HepG2 (cell line): Measurements from ENCODE around the gene ATR.

Source experiments
- ATM ChIP-seq: fragments of 450-650 bp; IDR thresholded peaks from 2 replicates; pipeline ENCODE4 v1.7.1; 2017; ENCODE audit warnings: mild to moderate bottlenecking, borderline replicate concordance
- ZNF775 ChIP-seq: sonication (generic); formaldehyde crosslinking; IDR thresholded peaks from 2 replicates; pipeline ENCODE4 v1.4.0; 2020; ENCODE audit warnings: missing genetic modification reagents, mild to moderate bottlenecking, moderate library complexity, borderline replicate concordance
- TF ChIP-seq, protein P1 (sequence below): IDR thresholded peaks from 2 replicates; pipeline ENCODE4 v1.6.1; 2016; ENCODE audit warnings: low read depth, missing genetic modification reagents, missing compliant biosample characterization
- TF ChIP-seq, protein P2 (sequence below): sonication (generic); formaldehyde crosslinking; IDR thresholded peaks from 2 replicates; pipeline ENCODE4 v1.5.0; 2020; ENCODE audit warnings: mild to moderate bottlenecking, missing genetic modification reagents, moderate library complexity

DNA sequence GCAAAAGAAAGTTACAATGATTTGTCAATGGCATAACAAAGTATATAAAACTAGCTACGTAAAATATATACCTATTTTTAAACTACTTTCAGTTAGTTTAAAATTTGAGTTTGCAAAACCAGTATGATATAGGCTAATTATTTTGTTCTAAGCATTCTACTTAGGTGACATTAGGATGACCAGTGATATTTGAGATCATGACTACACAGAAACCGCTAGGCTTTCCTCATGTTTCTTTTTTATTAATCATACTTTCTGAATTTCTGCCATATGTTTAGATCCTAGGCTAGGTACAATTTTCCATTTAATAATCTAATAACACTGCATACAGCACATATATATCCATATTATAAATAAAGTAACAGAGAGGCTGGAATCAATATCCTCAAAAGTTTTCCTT is 78.3 kb downstream of the ATR start:
- TF ChIP-seq, protein P1, sequence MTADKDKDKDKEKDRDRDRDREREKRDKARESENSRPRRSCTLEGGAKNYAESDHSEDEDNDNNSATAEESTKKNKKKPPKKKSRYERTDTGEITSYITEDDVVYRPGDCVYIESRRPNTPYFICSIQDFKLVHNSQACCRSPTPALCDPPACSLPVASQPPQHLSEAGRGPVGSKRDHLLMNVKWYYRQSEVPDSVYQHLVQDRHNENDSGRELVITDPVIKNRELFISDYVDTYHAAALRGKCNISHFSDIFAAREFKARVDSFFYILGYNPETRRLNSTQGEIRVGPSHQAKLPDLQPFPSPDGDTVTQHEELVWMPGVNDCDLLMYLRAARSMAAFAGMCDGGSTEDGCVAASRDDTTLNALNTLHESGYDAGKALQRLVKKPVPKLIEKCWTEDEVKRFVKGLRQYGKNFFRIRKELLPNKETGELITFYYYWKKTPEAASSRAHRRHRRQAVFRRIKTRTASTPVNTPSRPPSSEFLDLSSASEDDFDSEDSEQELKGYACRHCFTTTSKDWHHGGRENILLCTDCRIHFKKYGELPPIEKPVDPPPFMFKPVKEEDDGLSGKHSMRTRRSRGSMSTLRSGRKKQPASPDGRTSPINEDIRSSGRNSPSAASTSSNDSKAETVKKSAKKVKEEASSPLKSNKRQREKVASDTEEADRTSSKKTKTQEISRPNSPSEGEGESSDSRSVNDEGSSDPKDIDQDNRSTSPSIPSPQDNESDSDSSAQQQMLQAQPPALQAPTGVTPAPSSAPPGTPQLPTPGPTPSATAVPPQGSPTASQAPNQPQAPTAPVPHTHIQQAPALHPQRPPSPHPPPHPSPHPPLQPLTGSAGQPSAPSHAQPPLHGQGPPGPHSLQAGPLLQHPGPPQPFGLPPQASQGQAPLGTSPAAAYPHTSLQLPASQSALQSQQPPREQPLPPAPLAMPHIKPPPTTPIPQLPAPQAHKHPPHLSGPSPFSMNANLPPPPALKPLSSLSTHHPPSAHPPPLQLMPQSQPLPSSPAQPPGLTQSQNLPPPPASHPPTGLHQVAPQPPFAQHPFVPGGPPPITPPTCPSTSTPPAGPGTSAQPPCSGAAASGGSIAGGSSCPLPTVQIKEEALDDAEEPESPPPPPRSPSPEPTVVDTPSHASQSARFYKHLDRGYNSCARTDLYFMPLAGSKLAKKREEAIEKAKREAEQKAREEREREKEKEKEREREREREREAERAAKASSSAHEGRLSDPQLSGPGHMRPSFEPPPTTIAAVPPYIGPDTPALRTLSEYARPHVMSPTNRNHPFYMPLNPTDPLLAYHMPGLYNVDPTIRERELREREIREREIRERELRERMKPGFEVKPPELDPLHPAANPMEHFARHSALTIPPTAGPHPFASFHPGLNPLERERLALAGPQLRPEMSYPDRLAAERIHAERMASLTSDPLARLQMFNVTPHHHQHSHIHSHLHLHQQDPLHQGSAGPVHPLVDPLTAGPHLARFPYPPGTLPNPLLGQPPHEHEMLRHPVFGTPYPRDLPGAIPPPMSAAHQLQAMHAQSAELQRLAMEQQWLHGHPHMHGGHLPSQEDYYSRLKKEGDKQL (CRISPR knock-in tag), result no peak
- TF ChIP-seq ATM (no peak), ZNF775 (CRISPR knock-in tag) (no peak)
- TF ChIP-seq, protein P2, sequence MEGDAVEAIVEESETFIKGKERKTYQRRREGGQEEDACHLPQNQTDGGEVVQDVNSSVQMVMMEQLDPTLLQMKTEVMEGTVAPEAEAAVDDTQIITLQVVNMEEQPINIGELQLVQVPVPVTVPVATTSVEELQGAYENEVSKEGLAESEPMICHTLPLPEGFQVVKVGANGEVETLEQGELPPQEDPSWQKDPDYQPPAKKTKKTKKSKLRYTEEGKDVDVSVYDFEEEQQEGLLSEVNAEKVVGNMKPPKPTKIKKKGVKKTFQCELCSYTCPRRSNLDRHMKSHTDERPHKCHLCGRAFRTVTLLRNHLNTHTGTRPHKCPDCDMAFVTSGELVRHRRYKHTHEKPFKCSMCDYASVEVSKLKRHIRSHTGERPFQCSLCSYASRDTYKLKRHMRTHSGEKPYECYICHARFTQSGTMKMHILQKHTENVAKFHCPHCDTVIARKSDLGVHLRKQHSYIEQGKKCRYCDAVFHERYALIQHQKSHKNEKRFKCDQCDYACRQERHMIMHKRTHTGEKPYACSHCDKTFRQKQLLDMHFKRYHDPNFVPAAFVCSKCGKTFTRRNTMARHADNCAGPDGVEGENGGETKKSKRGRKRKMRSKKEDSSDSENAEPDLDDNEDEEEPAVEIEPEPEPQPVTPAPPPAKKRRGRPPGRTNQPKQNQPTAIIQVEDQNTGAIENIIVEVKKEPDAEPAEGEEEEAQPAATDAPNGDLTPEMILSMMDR, result no peak
